DMS53 treated with DMSO at 0.1 percent for 48 hours (cell line): ENCODE measurements around the gene TNP2.
"Not testable (repeated sequence)": the region's sequence is repeated elsewhere in the genome, so short reads cannot be mapped to it uniquely, and the experiment has no call there.

Experiments
- DNase-seq: peaks from one replicate; lab custom pipeline; 2025; ENCODE audit not compliant: unreplicated experiment; lab: John Stamatoyannopoulos, UW

TNP2 gene

GRCh38 chr16:11224096-11224893 lies 44.8 kb downstream of the TNP2 start:
- DNase-seq = no peak

GRCh38 chr16:11220507-11220906 lies 48.6 kb downstream of the TNP2 start:
- not testable (repeated sequence) for DNase-seq

GRCh38 chr16:11219178-11219577 lies 49.9 kb downstream of the TNP2 start:
- DNase-seq = no peak

- no peak for DNase-seq
Measured at GRCh38 chr16:11218604-11218962, 50.5 kb downstream of the TNP2 start.
